GM19468 (cell line): ENCODE measurements around the gene CHTF8.
"Not testable (repeated sequence)": the region's sequence is repeated elsewhere in the genome, so short reads cannot be mapped to it uniquely, and the experiment has no call there.

Experiments
- ATAC-seq: cut with Tn5 transposase; IDR thresholded peaks from one replicate; pipeline ENCODE4 v1.9.1; 2021; ENCODE audit warnings: mild to moderate bottlenecking, moderate library complexity, moderate number of reproducible peaks; ENCODE audit not compliant: unreplicated experiment; ENCODE audit errors: extremely low read depth

Gene CHTF8

GRCh38 chr16:69132424-69133252, at the start of gene CHTF8, which contains the start of gene UTP4:
TSS of gene CHTF8 (minus strand) at chr16:69132588. CDS start at chr16:69121458, 11,130 bp downstream.
TSS of gene UTP4 (plus strand) at chr16:69132649. CDS start at chr16:69133460, 811 bp downstream.
- ATAC-seq, result peak; percentile 72

- no peak for ATAC-seq
Measured at GRCh38 chr16:69180011-69180338, 47.6 kb upstream of the CHTF8 start.

- no peak for ATAC-seq
Measured at GRCh38 chr16:69179328-69180010, 47.1 kb upstream of the CHTF8 start.

- no peak for ATAC-seq
Measured at GRCh38 chr16:69176033-69176800, 43.8 kb upstream of the CHTF8 start.

- ATAC-seq, result no peak
Measured at GRCh38 chr16:69171325-69172084, 39.1 kb upstream of the CHTF8 start.

- ATAC-seq, result no peak
Measured at GRCh38 chr16:69169607-69170352, 37.4 kb upstream of the CHTF8 start.

- no peak for ATAC-seq
Measured at GRCh38 chr16:69169051-69169450, 36.7 kb upstream of the CHTF8 start.

GRCh38 chr16:69166946-69167930, 34.9 kb upstream of the CHTF8 start:
- ATAC-seq, result no peak

GRCh38 chr16:69166221-69166833, 33.9 kb upstream of the CHTF8 start:
- ATAC-seq, result no peak

GRCh38 chr16:69165584-69165983, 33.2 kb upstream of the CHTF8 start:
- no peak for ATAC-seq

GRCh38 chr16:69160192-69160591, 27.8 kb upstream of the CHTF8 start:
- no peak for ATAC-seq

GRCh38 chr16:69157196-69157595, 24.8 kb upstream of the CHTF8 start:
- ATAC-seq, result no peak

GRCh38 chr16:69150146-69150865, 17.9 kb upstream of the CHTF8 start:
- ATAC-seq, result no peak

GRCh38 chr16:69149621-69150020, 17.2 kb upstream of the CHTF8 start:
- ATAC-seq, result not testable (repeated sequence)

- ATAC-seq, result no peak
Measured at GRCh38 chr16:69145658-69146057, 13.3 kb upstream of the CHTF8 start.

- ATAC-seq, result no peak
Measured at GRCh38 chr16:69143116-69143515, 10.7 kb upstream of the CHTF8 start.

- ATAC-seq, result no peak
Measured at GRCh38 chr16:69141936-69142335, 9.5 kb upstream of the CHTF8 start.
